WTC11 (cell line): ENCODE results near the gene CCDC60. TPM values are rescaled to one million over a fixed set of nuclear protein-coding genes. Genes with fewer than 3 reads are reported as not detected.

ENCODE experiments used
- ATAC-seq: fragments of 200-7000 bp; cut with Tn5 transposase; 2 replicates; pipeline ENCODE4 v1.10.0; 2021; ENCODE audit warnings: mild to moderate bottlenecking, moderate library complexity
- CTCF ChIA-PET: fragments of 300-600 bp; sonication (Branson Sonifier 250); formaldehyde crosslinking; loops from one replicate; lab custom pipeline; 2021; ENCODE audit warnings: antibody characterized with exemption; lab: Charles Lee
- POLR2A ChIA-PET: fragments of 350-600 bp; sonication (Branson Sonifier 250); formaldehyde crosslinking; loops from one replicate; lab custom pipeline; 2021; ENCODE audit warnings: antibody characterized with exemption; lab: Charles Lee
- DNase-seq: peaks from one replicate; pipeline ENCODE4 v3.0.0; 2021; ENCODE audit warnings: low spot score
- H3K27ac Mint-ChIP-seq: 2 replicates; pipeline ENCODE4 v1.8.0; 2021; ENCODE audit warnings: mixed read lengths
- H3K27me3 Mint-ChIP-seq: 2 replicates; pipeline ENCODE4 v1.8.0; 2021; ENCODE audit warnings: low read depth, mild to moderate bottlenecking, moderate library complexity, mixed read lengths
- H3K36me3 Mint-ChIP-seq: 2 replicates; pipeline ENCODE4 v1.8.0; 2021; ENCODE audit warnings: mixed read lengths
- H3K4me1 Mint-ChIP-seq: 2 replicates; pipeline ENCODE4 v1.8.0; 2022; ENCODE audit warnings: mixed read lengths
- H3K4me3 Mint-ChIP-seq: 2 replicates; pipeline ENCODE4 v1.8.0; 2021; ENCODE audit warnings: mild to moderate bottlenecking, moderate library complexity, mixed read lengths
- H3K9me3 Mint-ChIP-seq: 2 replicates; pipeline ENCODE4 v1.8.0; 2021; ENCODE audit warnings: mixed read lengths
- CBFB ChIP-seq: sonication (generic); formaldehyde crosslinking; IDR thresholded peaks from 2 replicates; pipeline ENCODE4 v1.8.1; 2022; ENCODE audit warnings: mild to moderate bottlenecking, low read depth, missing genetic modification reagents
- E2F4 ChIP-seq: sonication (generic); formaldehyde crosslinking; IDR thresholded peaks from 2 replicates; pipeline ENCODE4 v1.8.1; 2022; ENCODE audit warnings: low read depth, mild to moderate bottlenecking, moderate library complexity, missing genetic modification reagents, borderline replicate concordance
- GTF2I ChIP-seq: fragments of 250-450 bp; sonication (Bioruptor Pico); conservative IDR thresholded peaks from 2 replicates; pipeline ENCODE4 v1.4.0; 2021; ENCODE audit warnings: mild to moderate bottlenecking
- IRF2 ChIP-seq: sonication (generic); formaldehyde crosslinking; IDR thresholded peaks from 2 replicates; pipeline ENCODE4 v1.8.0; 2022; ENCODE audit warnings: low read depth, missing genetic modification reagents, borderline replicate concordance
- NFATC4 ChIP-seq: fragments of 250-450 bp; sonication (Bioruptor Pico); IDR thresholded peaks from 2 replicates; pipeline ENCODE4 v1.9.0; 2021; ENCODE audit warnings: mild to moderate bottlenecking
- NR1H2 ChIP-seq: sonication (generic); formaldehyde crosslinking; IDR thresholded peaks from 2 replicates; pipeline ENCODE4 v1.9.0; 2021; ENCODE audit warnings: mild to moderate bottlenecking, moderate library complexity, missing genetic modification reagents
- RORB ChIP-seq: fragments of 250-450 bp; sonication (Bioruptor Pico); IDR thresholded peaks from 2 replicates; pipeline ENCODE4 v1.9.0; 2021; ENCODE audit warnings: mild to moderate bottlenecking
- SP1 ChIP-seq: sonication (generic); formaldehyde crosslinking; conservative IDR thresholded peaks from 2 replicates; pipeline ENCODE4 v1.8.1; 2022; ENCODE audit warnings: missing genetic modification reagents
- TEAD4 ChIP-seq: sonication (generic); formaldehyde crosslinking; IDR thresholded peaks from 2 replicates; pipeline ENCODE4 v1.8.0; 2022; ENCODE audit warnings: mild to moderate bottlenecking, missing genetic modification reagents
- ZBTB21 ChIP-seq: sonication (generic); formaldehyde crosslinking; IDR thresholded peaks from 2 replicates; pipeline ENCODE4 v1.8.1; 2023; ENCODE audit warnings: mild to moderate bottlenecking, missing genetic modification reagents, borderline replicate concordance
- ZNF317 ChIP-seq: sonication (generic); formaldehyde crosslinking; IDR thresholded peaks from 2 replicates; pipeline ENCODE4 v1.8.1; 2023; ENCODE audit warnings: low read depth, mild to moderate bottlenecking, moderate library complexity, missing genetic modification reagents, borderline replicate concordance
- ZNF396 ChIP-seq: fragments of 250-450 bp; sonication (Bioruptor Pico); IDR thresholded peaks from 2 replicates; pipeline ENCODE4 v1.8.0; 2021; ENCODE audit warnings: mild to moderate bottlenecking, moderate library complexity, borderline replicate concordance
- total RNA-seq: library from RNA; stranded (reverse); gene quantifications from 3 replicates; pipeline ENCODE4 v1.2.3, GENCODE V29; 2021
- TF ChIP-seq, protein P1 (sequence below): sonication (generic); formaldehyde crosslinking; IDR thresholded peaks from 2 replicates; pipeline ENCODE4 v1.8.0; 2022; ENCODE audit warnings: mild to moderate bottlenecking, missing genetic modification reagents
- TF ChIP-seq, protein P2 (sequence below): sonication (generic); formaldehyde crosslinking; IDR thresholded peaks from 2 replicates; pipeline ENCODE4 v1.8.1; 2022; ENCODE audit warnings: low read depth, missing genetic modification reagents, borderline replicate concordance
- TF ChIP-seq, protein P3 (sequence below): sonication (generic); formaldehyde crosslinking; IDR thresholded peaks from 2 replicates; pipeline ENCODE4 v1.8.1; 2023; ENCODE audit warnings: mild to moderate bottlenecking, missing genetic modification reagents, moderate library complexity
- TF ChIP-seq, protein P4 (sequence below): sonication (generic); formaldehyde crosslinking; IDR thresholded peaks from 2 replicates; pipeline ENCODE4 v1.8.1; 2023; ENCODE audit warnings: mild to moderate bottlenecking, missing genetic modification reagents, borderline replicate concordance
- TF ChIP-seq, protein P5 (sequence below): sonication (generic); formaldehyde crosslinking; IDR thresholded peaks from 2 replicates; pipeline ENCODE4 v1.8.1; 2023; ENCODE audit warnings: mild to moderate bottlenecking, missing genetic modification reagents

Gene CCDC60
- total RNA-seq, 1 experiment from 2014 or later: 1.1 TPM

DNA sequence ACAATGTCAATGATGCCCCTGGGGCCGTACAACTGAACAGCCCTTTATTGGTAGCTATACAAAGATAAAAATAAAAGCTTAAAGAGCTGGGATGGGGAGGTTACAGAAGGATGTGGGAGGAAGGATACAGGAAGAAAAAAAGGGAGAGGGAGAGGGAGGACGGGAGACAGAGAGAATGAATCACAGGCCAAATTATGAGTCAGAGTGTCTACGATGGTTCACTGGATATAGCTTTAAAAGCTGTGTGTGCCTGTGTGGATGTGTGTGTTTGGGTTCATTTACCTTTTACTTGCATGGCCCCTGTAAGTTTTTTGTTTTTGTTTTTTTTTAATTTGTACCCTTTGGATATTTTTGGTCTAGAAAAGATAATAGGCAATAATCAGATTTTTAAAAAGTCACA is 111.9 kb downstream of the CCDC60 start:
- no peak overlapping the region for H3K4me3 Mint-ChIP-seq
- TF ChIP-seq NR1H2 (CRISPR knock-in tag) (no peak), E2F4 (CRISPR knock-in tag) (no peak), RORB (CRISPR knock-in tag) (no peak), ZNF317 (CRISPR knock-in tag) (no peak), NFATC4 (CRISPR knock-in tag) (no peak), ZNF396 (CRISPR knock-in tag) (no peak), GTF2I (CRISPR knock-in tag) (no peak), ZBTB21 (CRISPR knock-in tag) (no peak), TEAD4 (CRISPR knock-in tag) (no peak)
- TF ChIP-seq, protein P1, sequence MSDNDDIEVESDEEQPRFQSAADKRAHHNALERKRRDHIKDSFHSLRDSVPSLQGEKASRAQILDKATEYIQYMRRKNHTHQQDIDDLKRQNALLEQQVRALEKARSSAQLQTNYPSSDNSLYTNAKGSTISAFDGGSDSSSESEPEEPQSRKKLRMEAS (CRISPR knock-in tag): no peak
- TF ChIP-seq, protein P2, sequence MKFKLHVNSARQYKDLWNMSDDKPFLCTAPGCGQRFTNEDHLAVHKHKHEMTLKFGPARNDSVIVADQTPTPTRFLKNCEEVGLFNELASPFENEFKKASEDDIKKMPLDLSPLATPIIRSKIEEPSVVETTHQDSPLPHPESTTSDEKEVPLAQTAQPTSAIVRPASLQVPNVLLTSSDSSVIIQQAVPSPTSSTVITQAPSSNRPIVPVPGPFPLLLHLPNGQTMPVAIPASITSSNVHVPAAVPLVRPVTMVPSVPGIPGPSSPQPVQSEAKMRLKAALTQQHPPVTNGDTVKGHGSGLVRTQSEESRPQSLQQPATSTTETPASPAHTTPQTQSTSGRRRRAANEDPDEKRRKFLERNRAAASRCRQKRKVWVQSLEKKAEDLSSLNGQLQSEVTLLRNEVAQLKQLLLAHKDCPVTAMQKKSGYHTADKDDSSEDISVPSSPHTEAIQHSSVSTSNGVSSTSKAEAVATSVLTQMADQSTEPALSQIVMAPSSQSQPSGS: no peak
- TF ChIP-seq, protein P3, sequence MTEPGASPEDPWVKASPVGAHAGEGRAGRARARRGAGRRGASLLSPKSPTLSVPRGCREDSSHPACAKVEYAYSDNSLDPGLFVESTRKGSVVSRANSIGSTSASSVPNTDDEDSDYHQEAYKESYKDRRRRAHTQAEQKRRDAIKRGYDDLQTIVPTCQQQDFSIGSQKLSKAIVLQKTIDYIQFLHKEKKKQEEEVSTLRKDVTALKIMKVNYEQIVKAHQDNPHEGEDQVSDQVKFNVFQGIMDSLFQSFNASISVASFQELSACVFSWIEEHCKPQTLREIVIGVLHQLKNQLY (CRISPR knock-in tag): no peak
- TF ChIP-seq, protein P4, sequence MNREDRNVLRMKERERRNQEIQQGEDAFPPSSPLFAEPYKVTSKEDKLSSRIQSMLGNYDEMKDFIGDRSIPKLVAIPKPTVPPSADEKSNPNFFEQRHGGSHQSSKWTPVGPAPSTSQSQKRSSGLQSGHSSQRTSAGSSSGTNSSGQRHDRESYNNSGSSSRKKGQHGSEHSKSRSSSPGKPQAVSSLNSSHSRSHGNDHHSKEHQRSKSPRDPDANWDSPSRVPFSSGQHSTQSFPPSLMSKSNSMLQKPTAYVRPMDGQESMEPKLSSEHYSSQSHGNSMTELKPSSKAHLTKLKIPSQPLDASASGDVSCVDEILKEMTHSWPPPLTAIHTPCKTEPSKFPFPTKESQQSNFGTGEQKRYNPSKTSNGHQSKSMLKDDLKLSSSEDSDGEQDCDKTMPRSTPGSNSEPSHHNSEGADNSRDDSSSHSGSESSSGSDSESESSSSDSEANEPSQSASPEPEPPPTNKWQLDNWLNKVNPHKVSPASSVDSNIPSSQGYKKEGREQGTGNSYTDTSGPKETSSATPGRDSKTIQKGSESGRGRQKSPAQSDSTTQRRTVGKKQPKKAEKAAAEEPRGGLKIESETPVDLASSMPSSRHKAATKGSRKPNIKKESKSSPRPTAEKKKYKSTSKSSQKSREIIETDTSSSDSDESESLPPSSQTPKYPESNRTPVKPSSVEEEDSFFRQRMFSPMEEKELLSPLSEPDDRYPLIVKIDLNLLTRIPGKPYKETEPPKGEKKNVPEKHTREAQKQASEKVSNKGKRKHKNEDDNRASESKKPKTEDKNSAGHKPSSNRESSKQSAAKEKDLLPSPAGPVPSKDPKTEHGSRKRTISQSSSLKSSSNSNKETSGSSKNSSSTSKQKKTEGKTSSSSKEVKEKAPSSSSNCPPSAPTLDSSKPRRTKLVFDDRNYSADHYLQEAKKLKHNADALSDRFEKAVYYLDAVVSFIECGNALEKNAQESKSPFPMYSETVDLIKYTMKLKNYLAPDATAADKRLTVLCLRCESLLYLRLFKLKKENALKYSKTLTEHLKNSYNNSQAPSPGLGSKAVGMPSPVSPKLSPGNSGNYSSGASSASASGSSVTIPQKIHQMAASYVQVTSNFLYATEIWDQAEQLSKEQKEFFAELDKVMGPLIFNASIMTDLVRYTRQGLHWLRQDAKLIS (CRISPR knock-in tag): no peak
- TF ChIP-seq, protein P5, sequence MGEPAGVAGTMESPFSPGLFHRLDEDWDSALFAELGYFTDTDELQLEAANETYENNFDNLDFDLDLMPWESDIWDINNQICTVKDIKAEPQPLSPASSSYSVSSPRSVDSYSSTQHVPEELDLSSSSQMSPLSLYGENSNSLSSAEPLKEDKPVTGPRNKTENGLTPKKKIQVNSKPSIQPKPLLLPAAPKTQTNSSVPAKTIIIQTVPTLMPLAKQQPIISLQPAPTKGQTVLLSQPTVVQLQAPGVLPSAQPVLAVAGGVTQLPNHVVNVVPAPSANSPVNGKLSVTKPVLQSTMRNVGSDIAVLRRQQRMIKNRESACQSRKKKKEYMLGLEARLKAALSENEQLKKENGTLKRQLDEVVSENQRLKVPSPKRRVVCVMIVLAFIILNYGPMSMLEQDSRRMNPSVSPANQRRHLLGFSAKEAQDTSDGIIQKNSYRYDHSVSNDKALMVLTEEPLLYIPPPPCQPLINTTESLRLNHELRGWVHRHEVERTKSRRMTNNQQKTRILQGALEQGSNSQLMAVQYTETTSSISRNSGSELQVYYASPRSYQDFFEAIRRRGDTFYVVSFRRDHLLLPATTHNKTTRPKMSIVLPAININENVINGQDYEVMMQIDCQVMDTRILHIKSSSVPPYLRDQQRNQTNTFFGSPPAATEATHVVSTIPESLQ: no peak
- no peak for ATAC-seq

DNA sequence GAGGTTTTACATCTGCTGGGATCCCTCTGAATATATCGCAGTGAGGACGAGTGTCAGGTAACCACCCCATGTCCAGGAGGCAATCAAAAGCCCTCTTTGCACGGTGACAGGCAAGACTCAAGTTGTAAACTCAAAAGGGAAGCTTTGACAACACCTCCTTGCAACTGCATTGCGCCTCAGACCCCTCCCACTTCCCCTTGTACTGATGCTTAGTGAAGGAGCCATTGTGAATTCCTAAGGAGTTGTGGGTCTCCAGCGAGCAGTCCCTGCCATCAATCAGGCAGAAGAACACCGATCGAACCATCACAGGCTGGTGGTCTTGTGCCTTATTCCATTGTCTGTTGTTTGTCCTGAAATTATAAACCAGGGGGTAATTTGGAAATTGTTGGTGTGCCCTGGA is 112.6 kb downstream of the CCDC60 start:
- CTCF ChIA-PET: interaction anchor here (0.9 to 2.4 kb wide), 4 partner anchors 49 to 410 kb away, joined by 3 to 16 read pairs (median 3); no protein-coding TSS in a partner anchor
- H3K4me3 Mint-ChIP-seq: no peak overlapping the region
- POLR2A ChIA-PET: no interaction called here

More for the DNA sequence above, 111.9 kb downstream of the CCDC60 start:
- H3K9me3 Mint-ChIP-seq: peaks cover 4% of the 10 kb centered on the region
- no peak overlapping the region for H3K27ac Mint-ChIP-seq
- CTCF ChIA-PET: interaction anchor here (1.0 to 2.4 kb wide), 3 partner anchors 98 to 410 kb away, joined by 3 to 16 read pairs (median 3); no protein-coding TSS in a partner anchor
- no peak for DNase-seq
- peaks cover 2% of the 10 kb centered on the region; the same call in 1 of the 2 replicates for H3K36me3 Mint-ChIP-seq
- H3K4me1 Mint-ChIP-seq: peaks cover 11% of the 10 kb centered on the region
- POLR2A ChIA-PET: no interaction called here
- H3K27me3 Mint-ChIP-seq: no peaks in the 10 kb centered on the region; the same call in 1 of the 2 replicates

More for the DNA sequence above, 112.6 kb downstream of the CCDC60 start:
- Mint-ChIP-seq H3K27me3 (peaks cover 2% of the 10 kb centered on the region; the same call in 1 of the 2 replicates), H3K9me3 (peaks cover 4% of the 10 kb centered on the region), H3K4me1 (peaks cover 11% of the 10 kb centered on the region), H3K27ac (no peak overlapping the region), H3K36me3 (peaks cover 2% of the 10 kb centered on the region; the same call in 1 of the 2 replicates)
- no peak for TF ChIP-seq IRF2 (CRISPR knock-in tag)
- TF ChIP-seq SP1 (CRISPR knock-in tag): no peak
- no peak for TF ChIP-seq CBFB (CRISPR knock-in tag)
- TF ChIP-seq, protein P3 (CRISPR knock-in tag): no peak
- no peak for TF ChIP-seq GTF2I (CRISPR knock-in tag)
- DNase-seq (peak; percentile 12), ATAC-seq (no peak; the same call in none of the 2 replicates)
